Measurements from ENCODE around the gene VWF.
A peak's percentile ranks its signal among the peaks of the same experiment; 100 is the strongest.

VWF gene

GRCh38 chr12:5977556-5977955 is 146.9 kb downstream of the VWF start:
- DNase-seq (ENCODE audit: low read depth) = no peak

DNA sequence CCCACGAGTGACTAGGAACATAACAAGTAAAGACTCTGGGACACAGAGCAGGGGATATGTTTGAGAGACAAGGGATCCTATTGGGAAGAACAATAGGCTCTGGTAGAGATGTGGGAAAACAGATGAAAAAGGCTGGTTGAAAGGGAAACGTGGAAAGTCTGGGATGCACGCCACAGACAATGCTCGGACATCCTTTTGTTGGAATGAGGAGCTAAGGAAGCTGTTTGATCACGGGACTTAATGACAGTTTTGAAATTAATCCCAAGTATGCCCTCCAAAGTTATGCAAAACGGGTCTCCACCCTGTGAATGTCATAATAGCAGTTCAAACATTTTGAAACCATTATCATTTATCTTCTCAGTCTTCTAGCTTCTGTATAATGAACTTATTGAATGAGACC is 147.8 kb downstream of the VWF start:
- DNase-seq (ENCODE audit: low read depth) = no peak

DNA sequence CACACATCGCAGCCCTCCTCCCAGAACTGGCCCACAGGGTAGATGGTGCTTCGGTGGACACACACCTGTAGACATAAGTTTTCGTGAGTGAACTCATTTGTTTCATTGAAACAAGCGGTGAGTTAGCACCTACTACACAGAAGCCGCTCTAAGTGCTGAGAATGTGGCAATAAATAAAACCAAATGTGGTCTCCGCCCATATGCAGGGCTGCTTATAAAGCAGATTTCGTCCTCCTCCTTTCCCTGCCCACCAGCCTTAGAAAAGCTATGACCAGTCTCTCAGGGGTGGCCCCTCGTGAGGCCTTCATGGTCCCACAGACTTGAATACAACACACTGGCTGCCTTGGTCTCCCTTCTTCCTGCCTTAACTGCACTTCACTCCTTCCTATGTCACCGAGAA is 148.3 kb downstream of the VWF start:
- DNase-seq (ENCODE audit: low read depth) = no peak

- DNase-seq (ENCODE audit: low read depth) = no peak
Measured at GRCh38 chr12:5973461-5974115, 150.9 kb downstream of the VWF start.

GRCh38 chr12:5972387-5972786 is 152.1 kb downstream of the VWF start:
- DNase-seq (ENCODE audit: low read depth) = no peak

DNA sequence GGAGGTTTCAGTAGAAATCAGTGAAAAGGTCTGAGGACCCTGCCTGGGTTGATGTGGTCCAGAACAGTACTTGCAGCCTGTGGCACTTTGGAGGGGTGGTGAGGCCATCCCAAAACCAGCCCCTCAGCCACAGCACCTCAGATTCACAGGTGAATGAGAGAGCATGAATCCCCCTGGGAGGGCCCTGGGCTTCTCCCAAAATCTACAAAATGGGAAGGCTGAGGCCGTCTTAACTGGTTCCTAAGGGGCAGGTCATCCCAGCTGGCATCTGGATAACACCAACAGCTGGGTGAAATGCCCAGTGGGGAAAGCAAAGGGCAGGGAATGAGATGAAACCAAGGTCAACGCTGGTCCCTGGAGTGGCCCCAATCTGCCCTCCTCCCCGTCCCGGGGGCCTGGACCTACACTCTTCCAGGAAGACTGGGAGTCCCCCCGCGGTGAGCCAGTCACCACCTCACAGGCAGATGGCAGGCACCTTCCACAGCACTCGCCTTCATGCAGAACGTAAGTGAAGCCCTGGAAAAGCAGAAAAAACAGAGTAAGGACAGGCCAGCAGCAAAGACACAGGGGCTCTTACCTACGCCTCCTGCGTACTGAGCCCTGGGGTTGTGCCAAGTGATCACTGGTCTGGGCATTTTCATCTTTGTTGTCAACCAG is 153.1 kb downstream of the VWF start:
- no peak for DNase-seq (ENCODE audit: low read depth)

GRCh38 chr12:5969974-5970690 is 154.3 kb downstream of the VWF start:
- DNase-seq (ENCODE audit: low read depth) = no peak

GRCh38 chr12:5969156-5969973 is 155.1 kb downstream of the VWF start:
- no peak for DNase-seq (ENCODE audit: low read depth)

- DNase-seq (ENCODE audit: low read depth) = no peak
Measured at GRCh38 chr12:5967645-5968415, 156.6 kb downstream of the VWF start.

GRCh38 chr12:5966486-5967095 is 157.9 kb downstream of the VWF start:
- no peak for DNase-seq (ENCODE audit: low read depth)

- peak; percentile 20 for DNase-seq (ENCODE audit: low read depth)
Measured at GRCh38 chr12:5965950-5966383, 158.5 kb downstream of the VWF start.

GRCh38 chr12:5964913-5965900 is 159.3 kb downstream of the VWF start:
- DNase-seq (ENCODE audit: low read depth) = no peak

DNA sequence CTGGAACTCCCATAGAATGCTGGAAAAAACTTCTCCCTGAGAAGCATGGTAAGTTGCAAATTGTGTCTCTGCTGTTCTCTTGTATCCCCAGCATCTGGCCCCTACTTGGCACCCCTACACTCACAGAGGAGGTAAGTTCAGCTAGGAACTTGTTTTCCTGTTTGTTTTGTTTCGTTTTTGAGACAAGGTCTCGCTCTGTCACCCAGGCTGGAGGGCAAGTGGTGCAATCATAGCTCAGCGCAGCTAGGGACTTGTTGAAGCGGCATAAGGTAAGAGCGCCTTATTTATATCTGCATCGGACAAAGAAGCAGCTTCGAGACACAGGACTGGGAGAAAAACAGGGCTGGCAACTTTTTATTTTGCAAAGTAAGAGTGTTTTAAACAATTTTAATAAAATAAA is 161.0 kb downstream of the VWF start:
- DNase-seq (ENCODE audit: low read depth) = no peak

GRCh38 chr12:5960783-5961182 is 163.7 kb downstream of the VWF start:
- DNase-seq (ENCODE audit: low read depth) = no peak

DNA sequence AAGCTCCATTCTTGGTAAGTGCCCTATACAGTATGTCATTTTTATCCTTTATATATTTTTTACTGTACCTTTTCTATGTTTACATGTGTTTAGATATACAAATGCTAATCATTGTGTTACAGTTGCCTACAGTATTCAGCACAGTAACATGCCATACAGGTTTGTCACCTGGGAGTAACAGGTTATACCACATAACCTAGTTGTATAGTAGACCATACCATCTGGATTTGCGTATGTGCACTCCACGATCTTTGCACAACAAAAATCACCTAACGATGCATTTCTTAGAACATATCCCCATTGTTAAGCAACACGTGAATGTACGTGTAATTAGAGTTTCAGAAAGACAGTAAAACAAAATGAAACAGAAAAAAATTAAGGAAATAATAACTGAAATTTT is 167.5 kb downstream of the VWF start:
- DNase-seq (ENCODE audit: low read depth) = no peak

DNA sequence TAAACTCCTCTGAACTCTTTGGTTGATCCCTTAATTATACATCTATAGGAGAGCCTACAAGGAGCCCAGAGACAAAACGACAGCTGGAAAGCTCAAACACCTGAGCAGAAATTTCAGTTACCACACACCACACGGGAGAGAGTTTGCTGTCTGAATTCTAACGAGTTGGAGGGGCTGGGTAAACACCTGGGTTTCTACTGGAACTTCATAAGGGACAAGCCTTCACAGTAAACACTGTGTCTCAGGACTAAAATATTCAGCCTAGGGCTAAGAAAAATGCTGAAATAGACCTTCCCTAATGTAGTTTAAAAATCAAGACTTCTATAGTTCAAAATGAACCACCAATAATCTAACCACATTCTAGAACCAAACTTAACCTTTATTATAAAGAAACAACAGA is 169.8 kb downstream of the VWF start:
- DNase-seq (ENCODE audit: low read depth) = no peak

DNA sequence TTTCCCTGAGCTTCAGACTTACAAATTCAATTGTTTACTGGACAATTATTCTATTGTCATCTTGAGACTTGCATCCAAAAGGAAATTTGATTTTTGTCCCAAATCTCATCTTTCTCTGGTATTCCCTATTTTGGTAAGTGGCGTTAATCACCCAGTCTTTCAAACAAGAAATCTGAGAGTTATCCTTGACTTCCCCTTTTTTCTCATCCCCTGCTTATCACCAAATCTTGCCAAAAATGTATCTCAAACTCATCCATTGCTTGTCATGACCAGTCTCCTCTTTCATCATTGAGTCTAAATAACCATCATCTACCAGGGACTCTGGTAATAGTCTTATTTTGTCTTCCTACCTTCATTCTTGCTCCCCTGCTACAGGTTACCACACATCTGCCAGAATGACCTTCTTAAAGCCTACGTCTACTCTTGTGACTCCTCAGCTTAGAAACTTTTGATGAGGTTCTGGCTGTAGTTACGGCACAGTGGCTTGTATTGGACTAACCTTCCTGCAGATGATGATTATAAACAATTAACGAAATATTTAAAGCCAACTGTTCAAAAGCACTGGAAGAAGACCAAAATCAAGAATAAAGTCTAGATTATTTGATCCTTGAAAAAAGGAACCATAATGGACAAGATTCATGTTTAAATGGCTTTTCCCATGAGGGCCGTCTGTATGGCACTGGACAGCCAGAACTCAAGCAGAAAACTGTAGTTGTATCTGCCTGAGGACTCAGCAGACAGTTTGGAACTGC is 170.5 kb downstream of the VWF start:
- DNase-seq (ENCODE audit: low read depth) = no peak

- DNase-seq (ENCODE audit: low read depth) = no peak
Measured at GRCh38 chr12:5952031-5952430, 172.4 kb downstream of the VWF start.

- no peak for DNase-seq (ENCODE audit: low read depth)
Measured at GRCh38 chr12:5948696-5949095, 175.8 kb downstream of the VWF start.
